Fibroblast of skin of left quadriceps (primary cell): ENCODE measurements around the gene KBTBD3.
A peak's percentile ranks its signal among the peaks of the same experiment; 100 is the strongest.

Experiments used
- DNase-seq, 2 experiments: peaks; one replicate each; pipeline ENCODE4 v3.0.0-alpha.2; 2013; ENCODE audit warnings: low read depth in 2 of 2

The KBTBD3 gene

GRCh38 chr11:106076919-106077608, at the start of gene KBTBD3:
Gene KBTBD3 (minus strand): TSS chr11:106077347. CDS start chr11:106059097, 18,250 bp downstream.
- DNase-seq, result peak; percentile 99

- no peak for DNase-seq
Observed at GRCh38 chr11:106121570-106122320, 44.6 kb upstream of the KBTBD3 start.

GRCh38 chr11:106105986-106106385, 28.8 kb upstream of the KBTBD3 start:
- no peak for DNase-seq

- peak; percentile 31 to 48 for DNase-seq
Observed at GRCh38 chr11:106101819-106102218, 24.7 kb upstream of the KBTBD3 start.

- DNase-seq, result no peak
Observed at GRCh38 chr11:106101370-106101769, 24.2 kb upstream of the KBTBD3 start.

- DNase-seq, result no peak
Observed at GRCh38 chr11:106098893-106099553, 21.9 kb upstream of the KBTBD3 start.

- DNase-seq, result no peak
Observed at GRCh38 chr11:106092446-106092845, 15.3 kb upstream of the KBTBD3 start.

GRCh38 chr11:106091480-106092123, 14.5 kb upstream of the KBTBD3 start:
- peak; percentile 15 to 18 for DNase-seq

GRCh38 chr11:106088896-106089295, 11.7 kb upstream of the KBTBD3 start:
- DNase-seq, result no peak

- peak; percentile 26 to 27 for DNase-seq
Observed at GRCh38 chr11:106087815-106088435, 10.8 kb upstream of the KBTBD3 start.

GRCh38 chr11:106086850-106087249, 9.7 kb upstream of the KBTBD3 start:
- DNase-seq, result no peak

GRCh38 chr11:106086135-106086534, 9.0 kb upstream of the KBTBD3 start:
- no peak for DNase-seq

- DNase-seq, result no peak
Observed at GRCh38 chr11:106082096-106082495, 4.9 kb upstream of the KBTBD3 start.

- no peak for DNase-seq
Observed at GRCh38 chr11:106077609-106078455, 685 bp upstream of the KBTBD3 start, which contains the start of gene AASDHPPT. Gene AASDHPPT (plus strand): TSS chr11:106077662. CDS start chr11:106077711, 49 bp downstream.

- DNase-seq, result no peak
Observed at GRCh38 chr11:106076171-106076918, 802 bp downstream of the KBTBD3 start.

- no peak for DNase-seq
Observed at GRCh38 chr11:106072804-106073203, 4.3 kb downstream of the KBTBD3 start.

GRCh38 chr11:106070606-106071005, 6.5 kb downstream of the KBTBD3 start:
- DNase-seq, result no peak

GRCh38 chr11:106063009-106063408, 14.1 kb downstream of the KBTBD3 start:
- DNase-seq, result no peak

GRCh38 chr11:106061954-106062949, 14.9 kb downstream of the KBTBD3 start:
- no peak for DNase-seq
